HepG2 (cell line): ENCODE data around the gene GON7. TPM values are rescaled to one million over a fixed set of nuclear protein-coding genes. Genes with fewer than 3 reads are reported as not detected.

ENCODE experiments used
- ATAC-seq: fragments of 200-7000 bp; cut with Tn5 transposase; 3 replicates; pipeline ENCODE4 v1.9.1; 2020; ENCODE audit warnings: mild to moderate bottlenecking, moderate library complexity
- BruUV-seq: library from RNA; stranded (reverse); fragments of 400-500 nt; replicated peaks from 2 replicates; lab custom pipeline; 2021; lab: Mats Ljungman, UMichigan
- CTCF ChIA-PET: fragments of 300-600 bp; formaldehyde crosslinking; extraction: SDS; loops from one replicate; lab custom pipeline; 2021; ENCODE audit warnings: low total read pairs, inconsistent platforms, low intra/inter-chr PET ratio; lab: Yijun Ruan, JAX
- POLR2A ChIA-PET: fragments of 350-600 bp; sonication (Branson Sonifier 250); formaldehyde crosslinking; loops from one replicate; lab custom pipeline; 2020; ENCODE audit warnings: antibody characterized with exemption, inconsistent platforms; lab: Yijun Ruan, JAX
- DNase-seq: peaks from one replicate; pipeline ENCODE4 v3.0.0-alpha.2; 2015; ENCODE audit warnings: low spot score
- FAIRE-seq: peaks from 3 replicates; lab custom pipeline; 2011; peaks lifted over from hg19 to GRCh38; lab: Jason Lieb, UNC
- H2AFZ ChIP-seq: one replicate; pipeline ENCODE4 v1.6.1; 2011; ENCODE audit warnings: low read length, inconsistent platforms
- H3K27ac ChIP-seq: fragments of 300-600 bp; 3 replicates; pipeline ENCODE4 v1.8.0; 2011; ENCODE audit warnings: mixed run types, mild to moderate bottlenecking, mixed read lengths, low read length, inconsistent platforms; ENCODE audit not compliant: insufficient read depth; ENCODE audit errors: extremely low read length
- H3K27me3 ChIP-seq, 2 experiments: fragments of 200-600 bp in 1 of 2; 2 replicates in 1 of 2; 3 replicates in 1 of 2; pipeline versions ENCODE4 v1.6.0 to v1.8.0; 2011; ENCODE audit warnings: low read length in 2 of 2, mild to moderate bottlenecking in 2 of 2, moderate library complexity in 2 of 2, inconsistent platforms in 1 of 2; ENCODE audit not compliant: insufficient read depth in 2 of 2, control insufficient read depth in 1 of 2
- H3K36me3 ChIP-seq, 2 experiments: fragments of 200-600 bp in 1 of 2; replicated peaks in 1 of 2; 2 replicates in 1 of 2; 3 replicates in 1 of 2; pipeline versions ENCODE4 v1.5.1 to v1.8.0; 2011; ENCODE audit warnings: low read length in 2 of 2, inconsistent platforms in 1 of 2; ENCODE audit not compliant: insufficient read depth in 2 of 2, control insufficient read depth in 1 of 2
- H3K4me1 ChIP-seq: 2 replicates; pipeline ENCODE4 v1.5.1; 2012; ENCODE audit warnings: low read length, inconsistent platforms; ENCODE audit not compliant: insufficient read depth
- H3K4me2 ChIP-seq: 2 replicates; pipeline ENCODE4 v1.6.0; 2011; ENCODE audit warnings: low read depth, low read length, inconsistent platforms
- H3K4me3 ChIP-seq, 3 experiments: fragments of 200-600 bp in 1 of 3; sonication (generic), shearing (Covaris generic) in 1 of 3; replicated peaks in 1 of 3; 2 replicates each; pipeline ENCODE4 v1.5.1; 2011 to 2016; ENCODE audit warnings: low read length in 3 of 3, inconsistent platforms in 2 of 3, low read depth in 2 of 3, mild to moderate bottlenecking in 2 of 3, control low read depth in 1 of 3, mixed read lengths in 1 of 3; ENCODE audit not compliant: insufficient read depth in 1 of 3
- H3K79me2 ChIP-seq: one replicate; pipeline ENCODE4 v1.6.1; 2011; ENCODE audit warnings: low read length, inconsistent platforms; ENCODE audit not compliant: insufficient read depth
- H3K9ac ChIP-seq: 2 replicates; pipeline ENCODE4 v1.6.0; 2011; ENCODE audit warnings: mild to moderate bottlenecking, low read depth, low read length, inconsistent platforms; ENCODE audit not compliant: insufficient read depth
- H3K9me3 ChIP-seq: 2 replicates; pipeline ENCODE4 v1.5.1; 2012; ENCODE audit warnings: mild to moderate bottlenecking, low read length
- H4K20me1 ChIP-seq: 2 replicates; pipeline ENCODE4 v1.6.0; 2011; ENCODE audit warnings: inconsistent platforms, mild to moderate bottlenecking, low read length, moderate library complexity; ENCODE audit not compliant: insufficient read depth
- AGO2 ChIP-seq: fragments of 200-400 bp; formaldehyde crosslinking; optimal IDR thresholded peaks from 2 replicates; pipeline ENCODE3; 2017; ENCODE audit warnings: mild to moderate bottlenecking, low read depth, low read length, moderate library complexity
- ATF7 ChIP-seq, 2 experiments: fragments of 450-650 bp in 1 of 2; sonication (generic) in 1 of 2; formaldehyde crosslinking in 1 of 2; IDR thresholded peaks; 2 replicates each; pipeline versions ENCODE4 v1.4.0 to v1.6.1; 2016 to 2020; ENCODE audit warnings: antibody characterized with exemption in 1 of 2, mild to moderate bottlenecking in 1 of 2, missing genetic modification reagents in 1 of 2
- E2F5 ChIP-seq: sonication (generic); formaldehyde crosslinking; conservative IDR thresholded peaks from 2 replicates; pipeline ENCODE4 v1.4.0; 2020; ENCODE audit warnings: missing genetic modification reagents
- IRX3 ChIP-seq: sonication (generic); formaldehyde crosslinking; IDR thresholded peaks from 2 replicates; pipeline ENCODE4 v1.8.1; 2023; ENCODE audit warnings: mild to moderate bottlenecking, low read depth, missing genetic modification reagents, borderline replicate concordance
- KDM5A ChIP-seq: fragments of 200-600 bp; sonication (generic); IDR thresholded peaks from 2 replicates; pipeline ENCODE4 v1.7.0; 2018; ENCODE audit warnings: antibody characterized with exemption, mild to moderate bottlenecking, low read length, borderline replicate concordance
- MED1 ChIP-seq: sonication (generic); formaldehyde crosslinking; IDR thresholded peaks from 2 replicates; pipeline ENCODE4 v1.4.0; 2020; ENCODE audit warnings: missing genetic modification reagents
- PBX3 ChIP-seq: sonication (generic); formaldehyde crosslinking; IDR thresholded peaks from 2 replicates; pipeline ENCODE4 v1.8.1; 2023; ENCODE audit warnings: missing genetic modification reagents, inconsistent platforms, borderline replicate concordance
- RNF219 ChIP-seq: sonication (generic); formaldehyde crosslinking; IDR thresholded peaks from 2 replicates; pipeline ENCODE4 v1.5.0; 2020; ENCODE audit warnings: mild to moderate bottlenecking, missing genetic modification reagents
- SP4 ChIP-seq: sonication (generic); formaldehyde crosslinking; IDR thresholded peaks from 2 replicates; pipeline ENCODE4 v1.8.1; 2023; ENCODE audit warnings: mild to moderate bottlenecking, missing genetic modification reagents
- TARDBP ChIP-seq: sonication (generic); formaldehyde crosslinking; IDR thresholded peaks from 2 replicates; pipeline ENCODE4 v1.8.0; 2022; ENCODE audit warnings: mild to moderate bottlenecking, missing genetic modification reagents
- ZBTB20 ChIP-seq: sonication (generic); formaldehyde crosslinking; IDR thresholded peaks from 2 replicates; pipeline ENCODE4 v1.8.1; 2023; ENCODE audit warnings: missing genetic modification reagents, low read depth, mild to moderate bottlenecking, borderline replicate concordance
- ZBTB21 ChIP-seq: sonication (generic); formaldehyde crosslinking; IDR thresholded peaks from 2 replicates; pipeline ENCODE4 v1.4.0; 2020; ENCODE audit warnings: missing genetic modification reagents
- ZBTB39 ChIP-seq: sonication (generic); formaldehyde crosslinking; IDR thresholded peaks from 2 replicates; pipeline ENCODE4 v1.5.0; 2020; ENCODE audit warnings: missing genetic modification reagents
- ZNF235 ChIP-seq: sonication (generic); formaldehyde crosslinking; IDR thresholded peaks from 2 replicates; pipeline ENCODE4 v1.8.1; 2023; ENCODE audit warnings: mild to moderate bottlenecking, missing genetic modification reagents, borderline replicate concordance
- ZNF460 ChIP-seq: sonication (generic); formaldehyde crosslinking; IDR thresholded peaks from 2 replicates; pipeline ENCODE4 v1.5.1; 2020; ENCODE audit warnings: missing genetic modification reagents, mild to moderate bottlenecking, borderline replicate concordance
- ZNF780A ChIP-seq: sonication (generic); formaldehyde crosslinking; IDR thresholded peaks from 2 replicates; pipeline ENCODE4 v1.8.0; 2022; ENCODE audit warnings: mild to moderate bottlenecking, missing genetic modification reagents, moderate library complexity
- ZNF792 ChIP-seq: IDR thresholded peaks from 2 replicates; pipeline ENCODE4 v1.6.1; 2016
- WGBS: methylation state at CpG from one replicate; pipeline ENCODE4 v1.1.6; 2017; ENCODE audit warnings: low lambda C conversion rate; 5-methylcytosine and 5-hydroxymethylcytosine counted together
- in situ Hi-C: cut with HindIII; loops from 2 replicates; pipeline ENCODE4 v1.10.0; 2017; ENCODE audit warnings: low pct_unique_long_range_greater_than_20kb; ENCODE audit not compliant: extremely low pct_ligation_motif_present
- intact Hi-C: fragments of 100-400 bp; cut with micrococcal nuclease; formaldehyde crosslinking; loops from one replicate; pipeline ENCODE4 v1.10.0; 2022; ENCODE audit not compliant: unreplicated experiment
- polyA plus RNA-seq, 8 experiments: library from polyadenylated mRNA; depleted of rRNA in 3 of 8; stranded (reverse) in 7 of 8; unstranded in 1 of 8; fragments of >200 nt; fragmentation: Illumina TruSeq in 4 of 8; extraction: Trizol in 4 of 8; gene quantifications; 2 replicates each; pipeline versions ENCODE4 v1.2.1 to v1.2.3, GENCODE V29; 2011 to 2016; ENCODE audit warnings: low read depth in 4 of 8, missing spikeins in 1 of 8, mixed read lengths in 1 of 8; ENCODE audit not compliant: insufficient read depth in 1 of 8
- total RNA-seq, 5 experiments: library from RNA; depleted of rRNA; stranded (reverse); fragments of >200 nt; fragmentation: Illumina TruSeq; extraction: Trizol; gene quantifications; 2 replicates each; pipeline ENCODE4 v1.2.3, GENCODE V29; 2016; ENCODE audit warnings: low read depth in 1 of 5

GON7 gene
- total and polyA plus RNA-seq, 2 of the 13 experiments (the other 11 are each of a cell fraction or from before 2014, with no cell fraction given): 11.9 to 28.0 TPM

GRCh38 chr14:93212432-93212831, 5.6 kb upstream of the GON7 start:
- ATAC-seq (no peak), FAIRE-seq (no peak), DNase-seq (no peak)
- POLR2A ChIA-PET: no interaction called here
- WGBS: 75% methylated on average over 3 of the region's 3 CpGs
- in situ Hi-C loops (no loop called here), intact Hi-C loops (no loop called here)
- H3K79me2 ChIP-seq: peaks cover 9% of the 10 kb centered on the region
- H3K4me3 ChIP-seq: no peak overlapping the region
- CTCF ChIA-PET: no interaction called here
- H4K20me1 ChIP-seq: no peaks in the 10 kb centered on the region
- H3K4me1 ChIP-seq: peaks cover 13% of the 10 kb centered on the region
- no peak overlapping the region for H3K27ac ChIP-seq
- no peak overlapping the region for H3K9ac ChIP-seq
- no peak overlapping the region for H2AFZ ChIP-seq
- BruUV-seq: no TSS peak
- H3K27me3 ChIP-seq: no peaks in the 10 kb centered on the region; a peak in 1 of 5 replicates
- TF ChIP-seq TARDBP (CRISPR knock-in tag) (no peak), ZNF792 (no peak), ZNF235 (no peak), PBX3 (no peak), ZBTB21 (CRISPR knock-in tag) (no peak), E2F5 (no peak), ATF7 (IDR thresholded peaks at IDR 0.05) (no peak), ATF7 (CRISPR knock-in tag; IDR thresholded peaks at IDR 0.05) (no peak), ZNF460 (CRISPR knock-in tag) (no peak), IRX3 (CRISPR knock-in tag) (no peak), ZBTB39 (CRISPR knock-in tag) (no peak), ZNF780A (CRISPR knock-in tag) (no peak), ZBTB20 (no peak), KDM5A (no peak), AGO2 (no peak), SP4 (no peak), MED1 (CRISPR knock-in tag) (no peak), RNF219 (CRISPR knock-in tag) (no peak)
- H3K9me3 ChIP-seq: no peaks in the 10 kb centered on the region
- H3K4me2 ChIP-seq: no peak overlapping the region
- H3K36me3 ChIP-seq: peaks cover 1 to 10% of the 10 kb centered on the region in 2 experiments; a peak in 4 of 5 replicates
